ENCODE measurements around the gene SYAP1.

SYAP1 gene

DNA sequence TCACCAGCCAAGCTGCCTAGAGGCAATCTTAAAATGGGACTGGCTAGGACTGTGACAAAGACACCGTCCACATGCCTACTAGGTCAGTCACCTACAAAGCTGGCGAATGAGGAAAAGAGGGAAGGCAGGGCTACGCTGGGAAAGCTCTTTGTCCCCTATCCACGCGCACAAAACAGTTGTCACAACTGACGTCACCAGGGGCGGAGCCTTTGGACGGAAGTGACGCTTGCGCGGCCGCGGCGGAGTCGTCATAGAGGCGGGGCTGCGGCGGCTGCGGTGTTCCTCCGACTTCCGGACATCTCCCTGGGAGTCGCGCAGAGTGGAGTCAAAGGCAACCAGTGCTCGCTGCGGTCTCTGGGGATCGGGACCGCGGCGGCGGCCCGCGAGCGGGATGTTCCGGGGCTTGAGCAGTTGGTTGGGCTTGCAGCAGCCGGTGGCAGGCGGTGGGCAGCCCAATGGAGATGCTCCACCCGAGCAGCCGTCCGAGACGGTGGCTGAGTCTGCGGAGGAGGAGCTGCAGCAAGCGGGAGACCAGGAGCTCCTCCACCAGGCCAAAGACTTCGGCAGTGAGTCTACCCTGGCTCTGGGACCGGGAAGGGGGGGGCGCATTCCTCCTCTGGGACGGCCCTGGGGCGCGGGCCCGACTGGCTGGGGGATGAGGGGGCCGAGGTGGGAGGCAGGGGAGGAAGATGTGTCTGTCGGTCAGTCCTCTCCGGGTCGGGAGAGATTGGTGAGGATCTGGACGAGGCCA is at the start of gene SYAP1:
SYAP1 (plus strand) TSS at position 279 of the 751 bp plus-strand sequence; CDS start at position 392, 113 bp downstream.
- H3K36me3 ChIP-seq (ENCODE audit: control insufficient read depth in 5 of 5, insufficient read depth in 5 of 5, low read length in 5 of 5) = no peaks in the 10 kb centered on the region

DNA sequence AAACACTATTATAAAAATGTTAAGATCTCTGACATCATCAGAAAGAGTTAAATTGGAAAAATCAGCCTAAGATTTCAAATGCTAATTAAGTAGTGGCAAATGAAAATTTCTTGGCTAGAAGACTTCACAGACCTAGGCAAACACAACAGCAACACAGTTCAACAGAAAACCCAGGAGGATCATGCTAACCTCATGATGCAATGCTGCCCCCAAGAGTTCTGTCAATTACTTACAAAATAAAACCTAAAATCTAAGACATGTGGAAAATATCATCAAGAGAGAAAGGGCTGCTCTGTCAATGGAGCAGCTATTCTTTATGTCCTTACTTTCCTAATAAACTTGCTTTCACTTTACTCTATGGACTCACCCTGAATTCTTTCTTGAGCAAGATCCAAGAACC is 48.4 kb upstream of the SYAP1 start:
- peaks cover 0 to 12% (median 10%) of the 10 kb centered on the region in 5 donors for H3K36me3 ChIP-seq (ENCODE audit: control insufficient read depth in 5 of 5, insufficient read depth in 5 of 5, low read length in 5 of 5)
- no peaks in the 10 kb centered on the region for H3K4me1 ChIP-seq (ENCODE audit: control insufficient read depth in 5 of 5, insufficient read depth in 5 of 5, low read length in 5 of 5)
- no peak overlapping the region for H3K27ac ChIP-seq (ENCODE audit: low read depth, low read length)
- no peak overlapping the region for H3K4me3 ChIP-seq (ENCODE audit: low read depth in 1 of 5, low read length in 5 of 5)
- no peaks in the 10 kb centered on the region for H3K9me3 ChIP-seq (ENCODE audit: control insufficient read depth in 5 of 5, low read length in 5 of 5)
- peaks cover 0 to 7% (median 5%) of the 10 kb centered on the region in 5 donors for H3K27me3 ChIP-seq (ENCODE audit: control insufficient read depth in 5 of 5, insufficient read depth in 4 of 5, low read length in 5 of 5)
- no peak overlapping the region for H3K9ac ChIP-seq (ENCODE audit: low read length in 5 of 5)

More for the DNA sequence above, at the start of gene SYAP1:
- peak within 1 kb of the TSS; percentile 63 to 92 (median 87) for H3K9ac ChIP-seq (ENCODE audit: low read length in 5 of 5)
- H3K27me3 ChIP-seq (ENCODE audit: control insufficient read depth in 5 of 5, insufficient read depth in 4 of 5, low read length in 5 of 5) = peaks cover 0 to 3% (median 0%) of the 10 kb centered on the region in 5 donors
- H3K27ac ChIP-seq (ENCODE audit: low read depth, low read length) = peak within 1 kb of the TSS; percentile 81
- H3K9me3 ChIP-seq (ENCODE audit: control insufficient read depth in 5 of 5, low read length in 5 of 5) = no peaks in the 10 kb centered on the region
- H3K4me1 ChIP-seq (ENCODE audit: control insufficient read depth in 5 of 5, insufficient read depth in 5 of 5, low read length in 5 of 5) = peaks cover 5 to 21% (median 16%) of the 10 kb centered on the region in 5 donors
- peak within 1 kb of the TSS; percentile 69 to 90 (median 87) for H3K4me3 ChIP-seq (ENCODE audit: low read depth in 1 of 5, low read length in 5 of 5)

DNA sequence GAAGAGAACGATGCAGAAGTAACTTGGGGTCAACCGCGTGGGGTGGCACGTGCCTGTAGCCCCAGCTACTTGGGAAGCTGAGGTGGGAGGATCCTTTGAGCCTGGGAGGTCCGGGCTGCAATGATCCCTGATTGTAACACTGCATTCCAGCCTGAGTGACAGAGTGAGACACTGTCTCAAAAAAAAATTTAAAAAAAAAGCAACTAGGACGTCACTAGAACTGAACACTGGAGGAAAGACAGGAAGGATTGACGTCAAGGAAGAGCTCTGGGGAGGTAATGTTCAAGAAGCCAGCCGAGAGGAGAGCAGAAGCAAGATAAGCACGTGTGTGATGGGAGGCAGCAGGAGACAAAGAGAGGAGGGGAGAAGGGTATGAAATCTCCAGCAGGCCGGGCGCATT is 40.7 kb upstream of the SYAP1 start:
- Histone ChIP-seq H3K9ac (ENCODE audit: low read length in 5 of 5) (no peak overlapping the region), H3K4me3 (ENCODE audit: low read depth in 1 of 5, low read length in 5 of 5) (no peak overlapping the region), H3K9me3 (ENCODE audit: control insufficient read depth in 5 of 5, low read length in 5 of 5) (no peaks in the 10 kb centered on the region), H3K36me3 (ENCODE audit: control insufficient read depth in 5 of 5, insufficient read depth in 5 of 5, low read length in 5 of 5) (peaks cover 9 to 30% (median 21%) of the 10 kb centered on the region in 5 donors), H3K27me3 (ENCODE audit: control insufficient read depth in 5 of 5, insufficient read depth in 4 of 5, low read length in 5 of 5) (peaks cover 0 to 4% (median 2%) of the 10 kb centered on the region in 5 donors), H3K4me1 (ENCODE audit: control insufficient read depth in 5 of 5, insufficient read depth in 5 of 5, low read length in 5 of 5) (no peaks in the 10 kb centered on the region), H3K27ac (ENCODE audit: low read depth, low read length) (no peak overlapping the region)

DNA sequence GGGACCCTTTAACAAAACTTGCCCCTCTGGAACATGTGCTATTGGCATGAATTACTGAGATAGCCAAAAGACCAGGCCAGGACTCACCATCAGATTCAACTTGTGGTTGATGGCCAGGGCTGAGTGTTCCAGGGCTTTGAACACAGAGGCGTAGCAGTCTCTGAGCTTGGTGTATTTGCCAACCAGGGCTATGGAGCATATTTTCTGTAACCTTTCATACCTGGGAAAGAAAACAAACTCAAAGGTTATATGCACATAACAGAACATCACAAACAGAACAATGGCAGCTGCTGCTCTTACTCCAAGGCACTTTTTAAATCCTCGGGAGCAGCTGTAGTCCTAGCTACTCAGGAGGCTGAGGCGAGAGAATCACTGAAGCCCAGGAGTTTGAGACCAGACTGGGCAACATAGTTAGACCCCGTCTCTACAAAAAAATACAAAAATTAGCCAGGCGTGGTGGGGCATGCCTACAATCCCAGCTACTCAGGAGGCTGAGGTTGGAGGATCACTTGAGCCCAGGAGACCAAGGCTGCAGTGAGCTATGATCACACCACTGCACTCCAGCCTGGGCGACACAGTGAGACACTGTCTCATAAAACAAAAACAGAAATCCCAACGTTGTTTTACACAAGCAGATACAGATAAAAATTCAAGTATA is 36.3 kb upstream of the SYAP1 start:
- Histone ChIP-seq H3K27me3 (ENCODE audit: control insufficient read depth in 5 of 5, insufficient read depth in 4 of 5, low read length in 5 of 5) (peaks cover 0 to 8% (median 2%) of the 10 kb centered on the region in 5 donors), H3K9ac (ENCODE audit: low read length in 5 of 5) (no peak overlapping the region), H3K4me3 (ENCODE audit: low read depth in 1 of 5, low read length in 5 of 5) (no peak overlapping the region), H3K36me3 (ENCODE audit: control insufficient read depth in 5 of 5, insufficient read depth in 5 of 5, low read length in 5 of 5) (peaks cover 6 to 48% (median 22%) of the 10 kb centered on the region in 5 donors), H3K27ac (ENCODE audit: low read depth, low read length) (no peak overlapping the region), H3K4me1 (ENCODE audit: control insufficient read depth in 5 of 5, insufficient read depth in 5 of 5, low read length in 5 of 5) (no peaks in the 10 kb centered on the region), H3K9me3 (ENCODE audit: control insufficient read depth in 5 of 5, low read length in 5 of 5) (no peaks in the 10 kb centered on the region)

DNA sequence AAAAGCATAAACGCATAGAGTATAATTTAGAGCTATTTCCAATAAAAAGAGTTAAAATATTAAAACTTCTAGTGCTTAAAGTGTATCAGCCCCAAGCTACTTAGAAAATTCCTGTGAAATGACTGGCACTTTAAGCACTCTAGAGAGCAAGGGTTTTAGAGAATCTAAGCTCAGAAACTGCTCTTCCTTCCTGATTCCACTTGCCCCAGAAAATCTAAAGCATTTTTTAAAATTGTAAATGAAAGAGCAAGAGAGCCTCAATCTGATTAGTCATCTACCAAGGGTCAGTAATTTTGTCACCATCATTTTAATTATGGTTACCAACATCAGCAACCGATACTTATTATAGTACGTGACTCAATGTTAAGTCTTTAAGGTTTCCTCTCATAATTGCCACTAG is 31.9 kb upstream of the SYAP1 start:
- peaks cover 0 to 6% (median 2%) of the 10 kb centered on the region in 5 donors for H3K27me3 ChIP-seq (ENCODE audit: control insufficient read depth in 5 of 5, insufficient read depth in 4 of 5, low read length in 5 of 5)
- H3K4me3 ChIP-seq (ENCODE audit: low read depth in 1 of 5, low read length in 5 of 5) = no peak overlapping the region
- no peak overlapping the region for H3K9ac ChIP-seq (ENCODE audit: low read length in 5 of 5)
- no peak overlapping the region for H3K27ac ChIP-seq (ENCODE audit: low read depth, low read length)
- no peaks in the 10 kb centered on the region for H3K4me1 ChIP-seq (ENCODE audit: control insufficient read depth in 5 of 5, insufficient read depth in 5 of 5, low read length in 5 of 5)
- peaks cover 13 to 54% (median 29%) of the 10 kb centered on the region in 5 donors for H3K36me3 ChIP-seq (ENCODE audit: control insufficient read depth in 5 of 5, insufficient read depth in 5 of 5, low read length in 5 of 5)
- H3K9me3 ChIP-seq (ENCODE audit: control insufficient read depth in 5 of 5, low read length in 5 of 5) = no peaks in the 10 kb centered on the region

- H3K36me3 ChIP-seq (ENCODE audit: control insufficient read depth in 5 of 5, insufficient read depth in 5 of 5, low read length in 5 of 5) = peaks cover 9 to 37% (median 25%) of the 10 kb centered on the region in 5 donors
- peaks cover 0 to 12% (median 4%) of the 10 kb centered on the region in 5 donors for H3K27me3 ChIP-seq (ENCODE audit: control insufficient read depth in 5 of 5, insufficient read depth in 4 of 5, low read length in 5 of 5)
- no peaks in the 10 kb centered on the region for H3K9me3 ChIP-seq (ENCODE audit: control insufficient read depth in 5 of 5, low read length in 5 of 5)
- H3K9ac ChIP-seq (ENCODE audit: low read length in 5 of 5) = no peak overlapping the region
- no peaks in the 10 kb centered on the region for H3K4me1 ChIP-seq (ENCODE audit: control insufficient read depth in 5 of 5, insufficient read depth in 5 of 5, low read length in 5 of 5)
- no peak overlapping the region for H3K27ac ChIP-seq (ENCODE audit: low read depth, low read length)
- no peak overlapping the region for H3K4me3 ChIP-seq (ENCODE audit: low read depth in 1 of 5, low read length in 5 of 5)
Measured at GRCh38 chrX:16695079-16695676, 24.2 kb upstream of the SYAP1 start.

DNA sequence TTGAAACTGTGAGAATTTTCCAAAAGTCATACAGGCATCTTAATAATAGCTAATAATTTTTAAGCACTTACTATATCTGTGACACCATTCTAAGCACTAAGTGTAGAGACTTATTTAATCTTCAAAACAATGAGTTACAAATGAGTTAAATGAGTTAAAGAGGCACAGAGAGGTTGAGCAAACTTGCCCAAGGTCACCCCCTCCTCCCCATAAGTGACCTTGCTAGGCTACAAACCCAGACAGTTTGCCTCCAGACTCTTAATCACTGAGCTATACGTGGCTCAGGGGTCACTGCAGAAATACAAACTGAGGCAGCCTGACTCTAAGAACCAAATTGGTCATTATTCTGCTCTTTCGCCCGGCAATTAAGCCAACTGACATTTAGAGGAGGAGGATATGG is 22.5 kb upstream of the SYAP1 start:
- Histone ChIP-seq H3K4me3 (ENCODE audit: low read depth in 1 of 5, low read length in 5 of 5) (no peak overlapping the region), H3K27me3 (ENCODE audit: control insufficient read depth in 5 of 5, insufficient read depth in 4 of 5, low read length in 5 of 5) (peaks cover 0 to 10% (median 4%) of the 10 kb centered on the region in 5 donors), H3K4me1 (ENCODE audit: control insufficient read depth in 5 of 5, insufficient read depth in 5 of 5, low read length in 5 of 5) (no peaks in the 10 kb centered on the region), H3K27ac (ENCODE audit: low read depth, low read length) (no peak overlapping the region), H3K9ac (ENCODE audit: low read length in 5 of 5) (no peak overlapping the region), H3K36me3 (ENCODE audit: control insufficient read depth in 5 of 5, insufficient read depth in 5 of 5, low read length in 5 of 5) (peaks cover 6 to 25% (median 15%) of the 10 kb centered on the region in 5 donors), H3K9me3 (ENCODE audit: control insufficient read depth in 5 of 5, low read length in 5 of 5) (no peaks in the 10 kb centered on the region)

DNA sequence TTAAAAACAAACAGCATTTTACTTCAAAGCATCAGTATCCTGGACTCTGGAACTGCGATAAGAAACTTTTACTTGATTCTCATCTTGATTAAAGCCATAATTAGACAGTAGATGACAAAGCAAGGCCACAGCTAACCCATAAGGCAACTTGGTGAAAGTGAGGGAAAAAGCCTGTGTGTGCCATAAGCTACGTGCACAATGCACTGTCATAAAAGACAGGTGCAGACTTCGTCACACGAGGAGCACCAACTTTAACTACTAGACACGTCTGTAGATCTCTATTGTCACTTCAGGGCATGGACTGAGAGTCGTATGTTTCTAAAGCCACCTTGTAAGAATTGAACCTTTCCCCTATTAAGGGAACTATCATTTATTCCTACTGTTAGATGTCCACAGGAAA is 20.0 kb upstream of the SYAP1 start:
- H3K27me3 ChIP-seq (ENCODE audit: control insufficient read depth in 5 of 5, insufficient read depth in 4 of 5, low read length in 5 of 5) = peaks cover 0 to 9% (median 3%) of the 10 kb centered on the region in 5 donors
- peaks cover 5 to 16% (median 6%) of the 10 kb centered on the region in 5 donors for H3K36me3 ChIP-seq (ENCODE audit: control insufficient read depth in 5 of 5, insufficient read depth in 5 of 5, low read length in 5 of 5)

GRCh38 chrX:16700734-16701133 is 18.7 kb upstream of the SYAP1 start:
- Histone ChIP-seq H3K36me3 (ENCODE audit: control insufficient read depth in 5 of 5, insufficient read depth in 5 of 5, low read length in 5 of 5) (peaks cover 5 to 16% (median 6%) of the 10 kb centered on the region in 5 donors), H3K4me1 (ENCODE audit: control insufficient read depth in 5 of 5, insufficient read depth in 5 of 5, low read length in 5 of 5) (no peaks in the 10 kb centered on the region), H3K9ac (ENCODE audit: low read length in 5 of 5) (no peak overlapping the region), H3K9me3 (ENCODE audit: control insufficient read depth in 5 of 5, low read length in 5 of 5) (no peaks in the 10 kb centered on the region), H3K4me3 (ENCODE audit: low read depth in 1 of 5, low read length in 5 of 5) (no peak overlapping the region), H3K27me3 (ENCODE audit: control insufficient read depth in 5 of 5, insufficient read depth in 4 of 5, low read length in 5 of 5) (peaks cover 0 to 11% (median 3%) of the 10 kb centered on the region in 5 donors), H3K27ac (ENCODE audit: low read depth, low read length) (no peak overlapping the region)

More for the DNA sequence above, 20.0 kb upstream of the SYAP1 start:
- Histone ChIP-seq H3K9me3 (ENCODE audit: control insufficient read depth in 5 of 5, low read length in 5 of 5) (no peaks in the 10 kb centered on the region), H3K4me1 (ENCODE audit: control insufficient read depth in 5 of 5, insufficient read depth in 5 of 5, low read length in 5 of 5) (no peaks in the 10 kb centered on the region), H3K9ac (ENCODE audit: low read length in 5 of 5) (no peak overlapping the region), H3K4me3 (ENCODE audit: low read depth in 1 of 5, low read length in 5 of 5) (no peak overlapping the region), H3K27ac (ENCODE audit: low read depth, low read length) (no peak overlapping the region)
